Testis (tissue), 3 donors: ENCODE results near the gene NME7. TPM values are rescaled to one million over a fixed set of nuclear protein-coding genes. Genes with fewer than 3 reads are reported as not detected.

Experiments used
- DNase-seq: peaks from one replicate; pipeline ENCODE4 v3.0.0-alpha.2; 2019
- H3K27ac ChIP-seq, 2 donors: fragments of 200-600 bp; sonication (generic); one replicate each; pipeline ENCODE4 v1.5.1; 2019
- H3K27me3 ChIP-seq: fragments of 200-600 bp; sonication (generic); one replicate; pipeline ENCODE4 v1.5.1; 2019
- H3K36me3 ChIP-seq: fragments of 200-600 bp; sonication (generic); one replicate; pipeline ENCODE4 v1.5.1; 2017; ENCODE audit warnings: low read depth; ENCODE audit errors: missing control alignments
- H3K4me1 ChIP-seq: fragments of 200-600 bp; sonication (generic); one replicate; pipeline ENCODE4 v1.5.1; 2019
- H3K4me3 ChIP-seq, 2 donors: fragments of 200-600 bp; sonication (generic); one replicate each; pipeline ENCODE4 v1.5.1; 2017 to 2019
- H3K9me3 ChIP-seq: fragments of 200-600 bp; sonication (generic); one replicate; pipeline ENCODE4 v1.5.1; 2017
- CTCF ChIP-seq, 3 experiments: fragments of 450-650 bp in 2 of 3; fragments of 200-600 bp in 1 of 3; sonication (generic) in 1 of 3; IDR thresholded peaks; one replicate each; pipeline ENCODE4 v1.5.1; 2016 to 2019; ENCODE audit warnings: antibody characterized with exemption in 3 of 3, mild to moderate bottlenecking in 2 of 3, moderate library complexity in 1 of 3
- POLR2A ChIP-seq: fragments of 450-650 bp; IDR thresholded peaks from one replicate; pipeline ENCODE4 v1.6.1; 2017; ENCODE audit warnings: antibody characterized with exemption, mild to moderate bottlenecking, moderate library complexity
- WGBS, 2 donors: methylation state at CpG; one replicate each; pipeline ENCODE4 v1.1.5; 2018; 5-methylcytosine and 5-hydroxymethylcytosine counted together
- intact Hi-C: fragments of 100-400 bp; cut with DNase I; formaldehyde crosslinking; loops from one replicate; pipeline ENCODE4 v1.15.1; 2023; ENCODE audit warnings: low total_unique reads
- polyA plus RNA-seq: library from polyadenylated mRNA; stranded (reverse); fragments of 350-450 nt; fragmentation: Illumina TruSeq; extraction: RNeasy Lipid Tissue Mini Kit (QIAGEN cat#74804); gene quantifications from one replicate; pipeline ENCODE4 v1.2.3, GENCODE V29; 2014; ENCODE audit warnings: low read depth, low replicate concordance; ENCODE audit not compliant: insufficient read depth
- total RNA-seq, 2 donors: library from RNA; depleted of rRNA; stranded (reverse); fragments of >200 nt; gene quantifications; one replicate each; pipeline ENCODE4 v1.2.3, GENCODE V29; 2016

NME7 gene
- total and polyA plus RNA-seq, 3 donors from 2014 or later = 21.4 to 29.0 (median 24.0) TPM

DNA sequence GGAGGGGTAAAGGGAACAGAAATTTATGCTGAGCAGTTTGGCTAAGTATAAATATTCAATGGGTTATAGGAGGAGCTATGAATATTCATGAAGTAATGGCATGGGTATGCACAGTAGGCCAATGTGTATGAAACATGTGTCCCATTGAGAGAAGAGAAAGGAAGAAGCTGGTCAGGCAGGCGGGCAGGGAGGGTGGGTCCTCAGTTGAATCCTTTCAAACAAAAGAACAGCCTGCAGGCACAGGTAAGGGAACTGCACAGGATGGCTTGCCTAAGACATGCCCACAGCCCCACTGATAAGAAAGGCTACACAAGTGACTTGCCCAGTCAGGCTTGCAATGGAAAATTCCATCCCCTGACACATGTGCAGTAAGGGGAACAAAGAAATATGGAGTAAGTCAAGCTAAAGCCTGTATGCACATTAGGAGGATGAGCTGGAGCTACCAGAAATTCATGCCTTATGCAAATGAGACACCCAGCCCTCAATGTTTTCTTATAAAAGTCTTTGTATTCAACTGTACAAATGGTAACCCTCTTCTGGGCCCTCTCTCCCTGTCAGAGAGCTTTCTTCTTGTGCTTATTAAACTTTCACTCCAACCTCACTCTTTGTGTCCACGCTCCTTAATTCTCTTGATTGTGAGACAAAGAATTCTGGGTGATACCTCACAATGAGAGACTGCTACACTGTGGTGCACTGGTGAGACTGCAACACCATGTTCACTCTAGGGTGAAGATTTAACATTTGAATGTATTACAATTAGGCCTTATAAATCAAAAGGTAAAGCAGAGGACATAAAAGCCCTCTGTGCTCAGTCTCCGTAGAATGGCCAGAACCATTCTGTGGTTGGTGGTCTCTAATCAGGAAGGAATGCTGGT lies 164.6 kb downstream of the NME7 start:
- H3K4me1 ChIP-seq = peaks cover 12% of the 10 kb centered on the region
- no peak overlapping the region for H3K4me3 ChIP-seq
- no peak for DNase-seq
- H3K9me3 ChIP-seq = no peaks in the 10 kb centered on the region
- no peak overlapping the region for H3K27ac ChIP-seq
- 94 to 95% methylated on average over 3 of the region's 3 CpGs for WGBS, 2 donors
- intact Hi-C loops = no loop called here
- H3K36me3 ChIP-seq = no peaks in the 10 kb centered on the region
- TF ChIP-seq CTCF (IDR thresholded peaks at IDR 0.05) = no peak
- no peak for TF ChIP-seq POLR2A
- no peaks in the 10 kb centered on the region for H3K27me3 ChIP-seq

DNA sequence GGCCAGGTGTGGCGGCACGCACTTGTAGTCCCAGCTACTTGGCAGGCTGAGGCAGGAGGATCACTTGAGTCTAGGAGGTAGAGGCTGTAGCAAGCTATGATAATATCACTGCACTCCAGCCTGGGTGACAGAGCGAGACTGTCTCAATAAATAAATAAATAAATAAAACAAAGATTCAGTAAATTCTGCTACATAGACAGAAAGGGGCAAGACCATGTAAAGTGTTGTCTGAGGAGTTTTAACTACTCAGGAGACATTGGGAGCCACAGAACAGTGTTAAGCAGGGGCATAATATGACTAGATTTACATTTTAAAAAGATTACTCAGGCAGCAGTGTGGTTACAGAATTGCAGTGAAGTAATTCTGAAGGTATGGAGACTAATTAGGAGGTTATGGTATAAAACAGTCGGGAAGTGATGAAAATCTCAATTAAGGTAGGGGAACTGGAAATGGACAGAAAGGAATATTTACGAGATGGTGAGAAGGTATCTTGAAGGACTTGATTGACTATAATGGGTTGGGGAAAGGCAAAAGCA lies 166.4 kb downstream of the NME7 start:
- DNase-seq = no peak
- H3K27ac ChIP-seq = no peak overlapping the region
- H3K9me3 ChIP-seq = no peaks in the 10 kb centered on the region
- intact Hi-C loops = no loop called here
- no peak overlapping the region for H3K4me3 ChIP-seq
- H3K4me1 ChIP-seq = no peaks in the 10 kb centered on the region
- H3K27me3 ChIP-seq = no peaks in the 10 kb centered on the region
- WGBS, 2 donors = 94 to 98% methylated on average over 5 of the region's 5 CpGs
- TF ChIP-seq POLR2A (no peak), CTCF (IDR thresholded peaks at IDR 0.05) (no peak)
- no peaks in the 10 kb centered on the region for H3K36me3 ChIP-seq

DNA sequence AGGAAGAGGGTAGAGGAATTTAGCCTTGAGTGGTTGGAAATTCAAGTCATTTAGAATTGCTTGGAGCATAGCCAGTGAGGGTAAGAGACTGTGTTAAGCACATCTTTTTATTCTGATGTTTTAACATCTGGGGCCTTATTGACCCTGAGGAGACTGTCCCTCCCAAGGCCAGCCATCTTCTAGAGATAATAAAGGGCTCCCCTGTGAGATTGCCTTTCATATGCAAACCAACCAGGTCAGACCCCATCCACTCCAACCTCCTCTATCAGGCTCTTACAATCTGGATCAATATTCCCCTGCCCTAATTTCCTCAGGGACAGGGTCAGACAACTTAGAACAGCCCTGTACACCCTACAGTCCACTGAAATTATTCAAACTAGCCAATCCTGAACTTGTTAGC lies 167.3 kb downstream of the NME7 start:
- intact Hi-C loops = no loop called here
- Histone ChIP-seq H3K27me3 (no peaks in the 10 kb centered on the region), H3K27ac (no peak overlapping the region), H3K9me3 (no peaks in the 10 kb centered on the region), H3K36me3 (no peaks in the 10 kb centered on the region), H3K4me3 (no peak overlapping the region), H3K4me1 (no peaks in the 10 kb centered on the region)
- no peak for DNase-seq
- no peak for TF ChIP-seq POLR2A
- TF ChIP-seq CTCF (IDR thresholded peaks at IDR 0.05) = no peak

- TF ChIP-seq POLR2A = no peak
- no peak for TF ChIP-seq CTCF (IDR thresholded peaks at IDR 0.05)
- Histone ChIP-seq H3K27me3 (no peaks in the 10 kb centered on the region), H3K36me3 (no peaks in the 10 kb centered on the region), H3K27ac (no peak overlapping the region), H3K4me1 (no peaks in the 10 kb centered on the region), H3K9me3 (no peaks in the 10 kb centered on the region), H3K4me3 (no peak overlapping the region)
- intact Hi-C loops = no loop called here
- no peak for DNase-seq
- WGBS, 2 donors = 98 to 99% methylated on average over 3 of the region's 3 CpGs
Measured at GRCh38 chr1:169196581-169196980, 171.0 kb downstream of the NME7 start.

- Histone ChIP-seq H3K36me3 (no peaks in the 10 kb centered on the region), H3K27me3 (no peaks in the 10 kb centered on the region), H3K27ac (no peak overlapping the region), H3K4me1 (no peaks in the 10 kb centered on the region), H3K4me3 (no peak overlapping the region), H3K9me3 (no peaks in the 10 kb centered on the region)
- 83 to 93% methylated on average over 3 of the region's 3 CpGs for WGBS, 2 donors
- no peak for TF ChIP-seq POLR2A
- TF ChIP-seq CTCF (IDR thresholded peaks at IDR 0.05) = no peak
- no peak for DNase-seq
- intact Hi-C loops = no loop called here
Measured at GRCh38 chr1:169196161-169196560, 171.4 kb downstream of the NME7 start.
